Activated T-helper 9 cell treated with anti-CD3 and anti-CD28 coated beads, Interleukin-2, amount 50 U/mL, for 16 hours (primary cell): Measurements from ENCODE around the gene ADAMTS18.

ENCODE experiments used
- DNase-seq: peaks from one replicate; pipeline ENCODE4 v3.0.0-alpha.2; 2020; ENCODE audit warnings: low read depth

The ADAMTS18 gene

DNA sequence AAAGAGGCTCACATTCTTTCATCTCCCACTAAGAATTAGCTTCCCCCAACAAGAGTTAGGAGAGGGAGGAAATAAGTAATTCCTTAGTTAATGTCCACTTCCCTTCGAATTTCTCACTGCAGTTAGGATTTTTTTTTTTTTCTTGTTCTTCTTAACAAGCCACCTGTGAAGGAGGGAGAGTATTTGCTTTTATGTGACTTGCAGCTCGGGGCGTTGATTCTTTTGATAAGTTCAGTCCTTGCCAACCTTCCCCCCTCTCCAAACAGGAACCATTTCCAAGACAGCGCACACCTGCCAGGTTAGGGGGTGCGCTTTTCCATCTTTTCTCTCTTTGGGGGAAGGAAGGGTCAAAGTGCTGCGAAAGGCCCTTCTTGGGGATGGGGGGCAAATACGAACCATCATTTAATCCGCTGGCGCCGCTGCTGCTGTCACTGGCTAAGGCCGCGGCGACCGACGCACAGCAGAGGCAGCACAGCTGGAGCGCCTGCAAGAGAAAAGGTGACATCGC is 758 bp downstream of the ADAMTS18 start:
- DNase-seq: no peak

DNA sequence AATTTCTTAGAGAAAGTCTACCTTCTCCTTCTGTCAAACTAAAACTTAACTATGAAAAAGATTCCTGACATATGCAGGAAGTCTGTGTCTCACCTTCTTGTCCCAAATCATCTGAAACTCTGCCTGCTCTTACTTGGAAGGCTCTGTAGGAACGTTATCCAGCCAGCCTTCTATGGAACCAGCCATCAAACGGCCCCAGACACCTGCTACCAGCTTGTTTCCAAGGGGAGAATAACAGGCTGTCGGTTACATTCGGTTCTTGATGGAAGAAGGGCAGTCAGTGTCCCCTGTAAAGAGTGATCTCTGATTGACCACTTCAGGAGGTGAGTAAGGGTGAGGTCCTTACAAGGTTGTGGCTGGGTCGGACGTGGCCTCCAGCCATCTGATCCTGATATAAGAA is 1.7 kb downstream of the ADAMTS18 start:
- DNase-seq: no peak

DNA sequence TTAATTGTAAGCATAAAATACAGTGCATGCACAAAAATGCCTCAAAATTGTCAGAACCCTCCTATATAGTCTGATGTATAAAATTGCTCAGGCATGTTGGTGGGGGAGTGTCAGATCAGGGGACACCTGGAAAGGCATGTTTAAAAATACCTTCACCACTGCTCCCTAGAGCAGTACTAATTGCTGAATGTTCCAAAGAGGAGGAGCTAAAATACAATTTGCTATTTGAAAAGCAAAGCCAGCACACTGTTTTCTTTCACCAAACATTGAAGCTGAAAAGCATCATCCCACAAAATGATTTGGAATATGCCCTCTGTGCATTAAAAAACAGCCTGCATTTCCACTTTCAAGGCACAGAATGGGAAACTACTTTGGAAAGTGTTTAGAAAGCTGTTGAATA is 2.6 kb downstream of the ADAMTS18 start:
- DNase-seq: no peak

DNA sequence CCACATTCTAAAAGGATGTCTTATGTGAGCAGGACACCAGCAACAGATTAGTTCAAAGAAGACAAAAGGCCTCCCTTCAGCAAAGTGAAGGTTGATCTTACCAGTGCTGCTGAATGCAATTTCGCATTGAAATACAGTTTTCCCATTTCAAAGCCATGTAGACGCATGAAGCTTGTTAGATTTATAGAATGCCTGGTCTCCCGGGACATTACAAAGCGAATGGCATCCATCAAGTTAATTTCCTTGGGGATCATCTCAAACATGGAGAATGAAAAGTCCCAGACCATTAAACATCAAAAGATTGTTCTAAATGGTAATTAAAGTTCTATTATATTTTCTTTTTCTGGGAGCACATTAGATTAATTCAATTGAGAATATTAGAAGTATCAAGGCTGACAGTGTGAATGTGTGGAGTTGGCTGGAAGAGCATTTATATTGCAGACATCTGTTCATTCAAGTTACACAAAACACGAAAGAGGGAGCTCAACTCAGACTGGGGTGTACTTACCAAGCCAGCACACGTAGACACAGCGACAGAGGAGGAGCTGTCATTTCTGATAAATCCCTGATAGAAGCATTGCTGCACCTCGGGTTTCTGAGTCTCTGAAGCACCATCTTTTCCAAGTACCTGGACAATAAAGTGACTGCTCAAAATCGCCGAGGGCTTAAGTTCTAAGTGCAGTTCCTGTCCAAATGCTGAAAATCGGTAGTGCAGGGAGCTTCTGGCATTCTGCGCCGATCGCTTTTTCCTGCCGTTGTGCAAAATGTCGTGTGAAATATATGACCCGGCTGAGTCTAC is 3.8 kb downstream of the ADAMTS18 start:
- DNase-seq: no peak

DNA sequence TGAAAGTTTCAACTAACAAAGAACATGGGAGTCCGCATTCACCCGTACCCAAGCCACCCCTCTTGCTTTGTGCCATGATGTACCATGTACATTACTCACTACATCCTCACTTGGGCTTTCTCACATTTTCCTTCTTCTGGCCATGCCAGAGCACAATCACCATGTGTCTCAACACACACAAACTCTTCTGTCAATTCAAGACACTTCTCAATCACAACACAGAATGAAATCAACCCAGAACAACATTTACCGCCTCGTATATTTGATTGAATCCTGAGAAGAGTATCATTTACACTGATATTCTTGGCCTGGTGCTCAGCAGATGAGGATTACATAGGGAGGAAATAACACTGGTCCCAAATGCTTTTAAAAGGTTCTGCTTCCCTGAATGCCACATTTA is 4.5 kb downstream of the ADAMTS18 start:
- DNase-seq: no peak

DNA sequence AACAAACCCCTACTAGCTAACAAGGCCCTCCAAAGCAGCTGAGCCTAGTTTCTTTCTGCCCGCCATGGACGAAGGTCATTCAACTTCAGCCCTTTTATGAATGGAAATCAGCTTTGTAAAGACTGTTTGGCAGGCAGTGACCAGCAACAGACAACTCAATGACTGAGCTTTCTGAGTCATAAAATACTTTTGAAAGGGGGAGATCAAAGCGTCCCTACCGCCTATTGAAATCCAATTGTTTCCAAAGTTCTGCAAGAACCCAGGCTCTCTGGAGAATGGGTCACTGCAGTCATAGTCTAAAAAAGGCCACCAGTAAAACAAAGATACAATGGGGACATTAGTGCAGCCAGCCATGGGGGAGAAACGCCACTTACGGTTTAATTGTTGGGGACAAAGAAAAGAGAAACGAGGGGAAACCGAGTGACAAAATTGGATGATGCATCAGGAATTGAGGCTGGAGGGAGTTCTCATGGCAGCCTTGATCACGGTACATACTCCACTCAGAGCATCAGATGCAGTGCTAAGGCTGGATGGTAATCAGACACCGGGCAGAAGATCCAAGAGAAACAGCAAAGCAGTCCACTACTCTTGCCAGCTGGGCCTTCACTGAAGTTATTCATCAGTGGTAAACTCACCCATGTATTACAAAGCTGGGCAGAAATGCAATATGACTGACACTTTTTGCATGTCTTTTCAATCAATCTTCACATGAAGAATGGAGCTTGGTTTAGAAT is 9.8 kb downstream of the ADAMTS18 start:
- no peak for DNase-seq

DNA sequence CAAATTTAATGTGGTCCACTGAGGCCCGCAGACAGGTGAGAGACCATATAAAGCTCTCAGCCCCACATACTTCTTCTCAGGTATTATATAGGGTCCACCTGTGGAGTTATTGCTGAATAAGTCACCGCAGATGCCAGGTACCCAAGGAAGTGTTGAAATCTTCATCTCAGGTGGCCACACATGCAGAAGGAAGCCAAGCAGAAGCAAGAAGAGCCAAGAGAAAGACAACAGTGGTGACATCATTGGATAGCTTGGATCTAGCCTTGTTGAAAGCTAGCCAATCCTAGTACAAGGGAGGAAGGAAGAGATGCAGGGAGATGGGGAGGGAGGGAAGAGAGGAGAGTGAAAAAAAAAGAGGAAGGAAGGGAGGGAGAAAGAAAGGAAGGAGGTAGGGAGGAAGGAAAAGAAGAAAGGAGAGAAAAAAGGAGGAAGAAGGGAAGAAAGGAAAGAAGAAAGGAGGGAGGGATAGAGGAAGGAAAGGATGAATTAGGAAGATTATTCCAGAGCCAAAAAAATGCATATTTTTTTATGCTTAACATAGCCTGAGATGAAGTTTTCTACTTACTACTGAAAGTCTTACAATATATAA is 12.5 kb downstream of the ADAMTS18 start:
- no peak for DNase-seq

DNA sequence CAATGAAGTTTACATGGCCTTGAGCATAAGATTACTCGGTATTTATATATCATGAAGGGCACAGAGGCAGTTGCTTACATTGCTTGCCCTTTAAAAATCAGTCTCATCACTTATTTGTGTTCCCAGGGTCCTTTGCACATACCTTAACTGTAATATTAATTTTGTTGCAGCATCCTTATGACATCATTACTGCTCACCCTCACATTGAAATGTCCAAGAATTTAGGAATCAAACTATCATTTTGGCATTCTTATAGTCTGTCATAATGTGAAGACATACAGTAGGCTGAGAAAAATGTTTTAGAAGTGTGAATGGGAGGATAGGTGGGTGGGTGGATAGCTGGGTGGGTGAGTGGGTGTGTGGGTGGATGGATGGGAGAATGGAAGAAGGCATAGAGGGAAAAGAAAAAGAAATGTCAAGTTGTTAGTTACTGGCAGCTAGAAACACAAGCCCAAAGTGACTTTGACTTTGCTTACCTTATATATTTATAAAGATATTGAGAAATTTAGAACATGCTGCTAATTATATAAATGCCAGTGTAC is 17.8 kb downstream of the ADAMTS18 start:
- DNase-seq: no peak

DNA sequence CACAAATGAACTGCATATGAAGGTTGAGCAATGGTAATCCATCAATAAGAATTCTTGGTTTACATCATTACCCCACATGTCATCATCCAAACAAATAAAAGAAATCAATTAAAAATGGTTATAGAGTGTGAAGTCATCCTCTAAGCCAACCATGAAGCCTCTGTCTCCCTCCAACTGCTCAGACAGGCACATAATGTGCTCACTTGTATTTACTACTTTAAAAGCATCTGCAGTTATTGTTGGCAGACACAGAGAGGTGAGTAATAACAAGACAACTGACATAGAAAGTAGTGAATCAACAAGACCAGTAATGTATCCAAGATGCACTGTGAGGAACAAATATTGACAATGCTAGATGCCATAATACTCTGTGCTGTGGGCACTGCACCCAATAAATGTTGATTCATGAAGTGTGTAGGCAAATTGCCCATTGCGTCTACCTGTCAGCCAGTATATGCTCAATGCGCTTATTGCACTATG is 20.0 kb downstream of the ADAMTS18 start:
- DNase-seq: no peak

DNA sequence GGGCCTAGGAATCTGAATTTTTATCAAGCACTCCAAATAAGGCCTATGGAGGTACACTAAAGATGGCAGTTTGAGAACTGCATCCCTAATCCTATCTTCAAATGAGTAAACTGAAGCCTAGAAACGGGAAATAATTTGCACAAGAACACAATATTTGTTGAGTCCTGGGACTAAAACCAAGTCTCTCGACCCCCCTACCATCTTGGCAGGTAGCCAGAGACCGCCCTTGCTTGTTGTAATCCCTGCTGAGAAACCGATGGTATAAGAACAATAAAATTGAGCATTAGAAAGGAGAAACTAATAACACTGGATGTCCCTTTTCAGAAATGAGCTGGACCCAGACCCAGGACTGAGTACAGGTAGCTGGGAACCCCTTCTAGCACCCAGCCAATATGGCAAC is 24.4 kb downstream of the ADAMTS18 start:
- DNase-seq: no peak

DNA sequence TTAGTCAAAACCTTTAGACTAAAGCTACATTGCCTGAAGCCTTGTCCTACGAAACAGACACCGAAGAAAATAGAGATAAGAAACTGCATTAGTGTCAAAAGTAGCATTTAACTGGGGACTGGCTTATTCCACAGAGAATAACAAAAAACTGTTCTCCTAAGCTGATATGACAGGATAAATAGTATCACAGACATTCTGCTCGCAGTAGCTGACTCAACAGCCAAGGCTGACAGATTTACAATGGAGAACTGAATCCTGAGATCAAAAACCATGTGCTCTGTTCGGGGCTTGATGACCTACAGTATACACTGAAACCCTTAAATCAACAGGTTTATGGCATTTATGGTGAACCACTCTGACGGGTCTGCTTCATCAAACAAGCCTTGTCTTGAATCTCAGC is 25.5 kb downstream of the ADAMTS18 start:
- no peak for DNase-seq

DNA sequence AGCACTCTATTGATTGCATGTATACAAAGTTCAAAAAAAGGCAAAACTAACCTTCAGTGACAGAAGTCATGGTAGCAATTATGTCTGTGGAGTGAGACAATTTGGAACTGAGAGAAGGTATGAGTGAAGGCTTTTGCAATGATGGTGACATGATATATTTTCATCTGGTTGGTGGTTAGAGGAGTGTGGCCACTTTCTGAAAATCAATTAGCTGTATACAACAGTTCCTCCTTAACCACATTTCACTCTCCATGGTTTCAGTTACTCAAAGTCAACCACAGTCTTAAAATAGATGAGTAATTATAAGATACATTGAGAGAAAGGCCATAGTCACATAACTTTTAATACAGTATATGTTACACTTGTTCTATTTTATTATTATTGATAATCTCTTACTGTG is 26.2 kb downstream of the ADAMTS18 start:
- DNase-seq: no peak

DNA sequence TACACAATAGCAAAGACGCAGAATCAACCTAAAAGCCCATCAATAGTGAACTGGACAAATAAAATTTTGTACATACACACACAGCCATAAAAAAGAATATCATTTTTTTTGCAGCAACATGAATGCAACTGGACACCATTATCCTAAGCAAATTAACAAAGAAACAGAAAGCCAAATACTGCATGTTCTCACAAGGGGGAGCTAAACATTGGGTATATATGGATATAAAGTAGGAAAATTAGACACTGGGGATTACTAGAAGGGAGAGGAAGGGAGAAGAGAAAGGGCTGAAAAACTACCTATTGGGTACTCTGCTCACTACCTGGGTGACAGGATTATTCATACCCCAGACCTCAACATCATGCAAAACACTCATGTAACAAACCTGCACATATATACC is 28.2 kb downstream of the ADAMTS18 start:
- no peak for DNase-seq

DNA sequence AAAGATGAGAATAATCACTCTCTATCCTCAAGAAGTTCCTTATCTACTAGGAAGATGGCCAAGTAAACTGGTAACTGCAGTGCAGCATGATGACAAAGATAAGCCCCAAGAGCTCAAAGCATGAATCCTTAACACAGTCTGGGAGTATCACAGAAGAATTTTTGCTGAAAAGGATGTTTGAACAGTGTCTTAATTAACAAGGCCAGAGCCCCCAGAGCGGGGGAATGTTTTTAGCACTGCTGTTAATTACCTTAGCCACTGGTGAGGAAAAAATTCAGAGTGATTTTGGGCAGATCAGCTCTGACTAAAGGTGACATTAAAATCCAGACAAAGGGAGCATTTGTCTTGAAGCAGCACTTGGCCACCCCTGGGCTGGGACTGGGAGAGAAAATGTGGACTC is 30.1 kb downstream of the ADAMTS18 start:
- DNase-seq: no peak

DNA sequence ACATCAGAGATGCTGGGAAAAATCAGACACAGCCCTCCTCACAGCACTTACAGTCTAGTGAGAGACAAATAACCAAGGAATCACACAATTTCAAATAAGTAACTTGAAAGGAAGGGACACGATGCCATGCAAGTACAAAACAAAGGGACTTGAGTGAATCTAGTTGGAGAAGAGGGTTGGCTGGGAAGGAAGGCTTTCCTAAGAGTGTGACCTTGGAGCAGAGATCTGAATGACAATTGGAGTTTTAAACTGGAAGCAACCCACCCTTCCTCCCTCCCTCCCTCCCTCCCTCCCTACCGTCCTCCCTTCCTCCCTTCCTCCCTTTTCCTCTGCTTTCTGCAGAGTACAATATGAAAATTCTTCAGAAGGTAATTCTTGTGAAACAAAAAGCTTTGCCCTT is 31.1 kb downstream of the ADAMTS18 start:
- DNase-seq: no peak

DNA sequence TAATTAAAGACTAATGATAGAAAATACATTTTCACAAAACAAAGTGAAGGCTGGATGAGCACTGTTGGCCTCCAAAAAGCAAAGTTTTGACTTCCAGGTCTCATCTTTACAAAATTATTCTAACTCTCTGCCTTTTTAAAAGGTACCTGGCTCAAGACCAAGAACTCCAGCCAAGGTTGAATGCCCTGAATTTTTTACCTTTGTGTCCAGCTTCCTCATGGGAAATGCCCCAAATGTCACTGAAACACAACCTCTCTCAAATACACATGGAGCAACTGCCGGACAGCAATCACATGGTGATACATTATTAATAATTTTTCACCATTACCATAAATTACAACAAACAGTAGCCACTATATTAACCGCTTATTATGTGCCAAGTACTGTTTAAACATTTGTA is 32.2 kb downstream of the ADAMTS18 start:
- no peak for DNase-seq

DNA sequence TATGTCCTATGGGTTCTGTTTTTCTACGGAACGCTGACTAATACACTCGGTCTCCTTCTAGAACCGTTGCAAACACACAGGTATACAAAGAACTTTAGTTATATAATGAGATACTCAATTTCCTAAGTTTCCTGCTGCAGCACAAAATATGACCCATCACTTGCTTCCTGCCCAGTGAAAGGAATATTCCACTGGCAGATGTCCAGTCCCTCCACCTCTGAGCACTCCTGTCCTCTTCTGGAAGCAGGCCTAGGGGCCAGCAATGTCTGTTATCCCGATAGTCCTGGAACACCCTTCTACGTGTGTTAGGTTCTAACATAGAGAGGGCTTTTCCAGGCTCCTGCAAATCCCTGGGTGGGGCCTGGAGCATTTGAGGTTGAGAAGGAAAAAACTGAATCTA is 32.7 kb downstream of the ADAMTS18 start:
- no peak for DNase-seq

DNA sequence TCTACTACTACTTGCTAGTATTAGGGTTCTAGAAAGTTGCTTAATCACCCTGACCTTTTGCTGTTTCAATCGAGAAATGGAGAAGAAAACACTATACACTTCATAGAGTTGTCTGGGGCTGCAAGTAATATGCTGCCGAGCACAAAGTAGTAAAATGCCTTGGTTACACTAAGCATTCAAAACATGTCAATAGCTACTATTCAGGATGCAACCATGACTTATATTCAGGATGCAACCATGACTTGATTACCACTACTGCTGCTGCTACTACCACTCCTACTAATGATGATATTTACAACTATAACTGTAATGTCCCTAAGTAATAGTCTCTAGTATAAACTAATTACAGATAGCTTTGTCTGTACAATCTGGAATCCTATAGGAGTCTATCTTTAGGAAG is 35.3 kb downstream of the ADAMTS18 start:
- no peak for DNase-seq

DNA sequence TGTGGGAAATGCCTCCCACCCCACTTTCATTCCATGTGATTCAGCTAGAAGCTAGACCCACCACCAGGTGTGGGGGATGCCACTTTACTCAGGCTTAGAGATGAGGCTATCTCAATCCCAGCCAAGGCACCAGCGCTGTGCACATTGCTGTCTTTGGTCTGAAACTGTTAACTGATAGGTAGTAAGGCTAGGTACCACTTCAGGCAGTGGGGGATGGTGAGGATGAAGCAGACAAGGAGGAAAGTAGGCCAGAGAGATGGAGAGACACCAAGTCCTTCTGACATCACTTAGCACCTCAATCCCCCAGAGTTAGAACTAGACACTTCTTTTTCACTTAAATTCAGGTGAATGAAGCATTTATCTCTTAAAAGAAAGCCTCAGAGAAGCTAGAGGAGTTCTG is 35.8 kb downstream of the ADAMTS18 start:
- DNase-seq: no peak

DNA sequence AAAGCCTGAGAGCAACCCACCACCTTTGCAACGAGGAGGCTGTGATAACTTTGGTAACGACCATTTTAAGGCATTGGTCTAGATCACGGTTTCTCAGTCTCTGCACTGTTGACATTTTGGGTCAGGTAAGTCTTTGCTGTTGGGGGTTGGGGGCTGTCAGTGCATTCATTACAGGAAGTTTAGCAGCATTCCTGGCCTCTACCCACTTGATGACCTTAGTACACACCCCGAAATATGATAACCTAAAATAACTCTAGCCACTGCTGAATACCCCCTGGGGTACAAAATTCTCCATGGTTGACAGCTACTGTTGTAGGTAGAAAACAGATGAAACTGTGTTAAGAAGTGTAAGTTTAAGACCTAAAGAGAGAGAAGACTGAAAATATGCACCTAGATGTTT is 36.3 kb downstream of the ADAMTS18 start:
- no peak for DNase-seq

DNA sequence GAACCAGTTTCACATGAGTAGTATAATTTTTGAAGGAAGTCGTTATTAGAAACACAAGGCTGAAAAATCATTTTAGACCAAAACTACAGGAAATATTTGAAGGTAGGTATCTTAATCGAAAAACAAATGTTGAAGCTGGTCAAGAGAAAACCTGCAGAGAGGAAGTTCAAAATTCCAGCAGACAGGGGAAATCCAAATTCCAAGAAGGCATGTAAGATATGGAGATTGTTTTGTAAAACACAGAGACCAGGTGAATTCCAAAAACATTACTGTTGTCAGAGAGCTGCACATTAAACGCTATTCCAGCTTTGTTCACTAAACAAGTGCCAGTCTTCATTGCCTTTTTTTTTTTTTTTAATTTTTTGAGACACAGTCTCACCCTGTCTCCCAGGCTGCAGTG is 38.4 kb downstream of the ADAMTS18 start:
- no peak for DNase-seq

DNA sequence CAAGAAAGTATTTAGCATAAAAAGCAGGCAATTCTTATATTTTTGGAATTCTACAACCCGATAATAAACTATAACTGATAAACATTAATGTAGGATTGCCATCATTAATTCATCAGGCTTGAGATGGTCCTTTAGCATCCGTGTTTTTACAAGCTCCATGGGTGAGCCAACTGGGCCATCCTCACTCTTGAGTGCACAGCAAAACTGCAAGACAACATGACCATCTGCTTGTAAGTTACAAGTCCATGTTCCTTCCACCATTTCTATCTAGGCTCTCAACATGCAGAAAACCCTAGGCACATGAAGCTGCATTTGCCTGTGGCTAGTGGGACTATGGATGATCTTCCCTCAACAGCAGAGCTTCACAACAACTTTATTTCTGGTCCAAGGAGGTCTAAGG is 40.1 kb downstream of the ADAMTS18 start:
- no peak for DNase-seq

DNA sequence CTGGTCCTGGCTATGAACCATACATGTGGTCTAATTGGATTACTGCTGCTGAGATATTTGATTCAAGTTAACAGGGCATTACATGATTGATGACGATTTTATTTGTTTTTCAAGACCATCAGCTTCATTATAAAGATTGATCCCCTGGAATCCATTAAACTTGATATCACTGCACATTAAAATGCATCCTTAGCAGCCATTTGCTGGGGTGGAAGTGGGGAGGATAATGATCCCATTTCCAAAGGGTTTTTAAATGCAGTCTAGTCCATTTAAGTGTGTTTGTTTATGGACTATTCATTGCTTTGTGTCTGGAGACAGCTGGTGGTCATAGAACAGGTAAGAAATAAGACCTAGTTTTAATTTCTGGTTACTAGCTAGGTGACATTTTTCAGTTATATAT is 40.9 kb downstream of the ADAMTS18 start:
- DNase-seq: no peak
